ENCODE results near the gene SLC16A6.

DNA sequence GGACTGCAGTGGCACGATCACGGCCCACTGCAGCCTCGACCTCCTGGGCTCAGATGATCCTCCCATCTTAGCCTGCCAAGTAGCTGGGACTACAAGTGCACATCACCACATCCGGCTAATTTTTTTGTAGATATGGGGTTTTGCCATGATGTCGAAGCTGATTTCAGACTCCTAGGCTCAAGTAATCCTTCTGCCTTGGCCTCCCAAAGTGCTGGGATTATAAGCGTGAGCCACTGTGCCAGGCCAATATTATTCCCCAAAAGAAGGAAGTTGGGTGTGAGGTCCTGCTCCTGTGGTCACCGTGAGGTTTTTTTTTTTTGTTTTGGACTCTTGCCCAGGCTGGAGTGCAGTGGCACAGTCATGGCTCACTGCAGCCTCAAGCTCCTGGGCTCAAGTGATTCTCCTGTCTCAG is 41.6 kb downstream of the SLC16A6 start:
- TF ChIP-seq POLR2A (IDR thresholded peaks at IDR 0.05), result no peak
- TF ChIP-seq, protein P1, sequence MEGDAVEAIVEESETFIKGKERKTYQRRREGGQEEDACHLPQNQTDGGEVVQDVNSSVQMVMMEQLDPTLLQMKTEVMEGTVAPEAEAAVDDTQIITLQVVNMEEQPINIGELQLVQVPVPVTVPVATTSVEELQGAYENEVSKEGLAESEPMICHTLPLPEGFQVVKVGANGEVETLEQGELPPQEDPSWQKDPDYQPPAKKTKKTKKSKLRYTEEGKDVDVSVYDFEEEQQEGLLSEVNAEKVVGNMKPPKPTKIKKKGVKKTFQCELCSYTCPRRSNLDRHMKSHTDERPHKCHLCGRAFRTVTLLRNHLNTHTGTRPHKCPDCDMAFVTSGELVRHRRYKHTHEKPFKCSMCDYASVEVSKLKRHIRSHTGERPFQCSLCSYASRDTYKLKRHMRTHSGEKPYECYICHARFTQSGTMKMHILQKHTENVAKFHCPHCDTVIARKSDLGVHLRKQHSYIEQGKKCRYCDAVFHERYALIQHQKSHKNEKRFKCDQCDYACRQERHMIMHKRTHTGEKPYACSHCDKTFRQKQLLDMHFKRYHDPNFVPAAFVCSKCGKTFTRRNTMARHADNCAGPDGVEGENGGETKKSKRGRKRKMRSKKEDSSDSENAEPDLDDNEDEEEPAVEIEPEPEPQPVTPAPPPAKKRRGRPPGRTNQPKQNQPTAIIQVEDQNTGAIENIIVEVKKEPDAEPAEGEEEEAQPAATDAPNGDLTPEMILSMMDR (IDR thresholded peaks at IDR 0.05 in 8 of 11, conservative IDR thresholded peaks at IDR 0.05 in 3 of 11), result no peak

Measured in spleen (tissue), 7 donors.